K562 (cell line): ENCODE measurements around the gene SUMF2. TPM values are rescaled to one million over a fixed set of nuclear protein-coding genes. Genes with fewer than 3 reads are reported as not detected.

ENCODE experiments used
- BRD9 ChIP-seq: fragments of 450-650 bp; IDR thresholded peaks from 2 replicates; pipeline ENCODE4 v1.6.1; 2018; ENCODE audit warnings: low read depth; ENCODE audit not compliant: partially characterized antibody
- CBFA2T2 ChIP-seq: fragments of 450-650 bp; conservative IDR thresholded peaks from 2 replicates; pipeline ENCODE4 v1.6.1; 2017; ENCODE audit warnings: mild to moderate bottlenecking
- CHD1 ChIP-seq: fragments of 200-600 bp; sonication (generic); IDR thresholded peaks from one replicate; pipeline ENCODE4 v1.6.1; 2012; ENCODE audit warnings: mild to moderate bottlenecking, moderate library complexity, low read length, inconsistent platforms
- CREB3 ChIP-seq: fragments of 450-650 bp; conservative IDR thresholded peaks from 2 replicates; pipeline ENCODE4 v1.6.1; 2016; ENCODE audit warnings: missing genetic modification characterization, low read depth, mild to moderate bottlenecking, missing compliant biosample characterization, moderate library complexity
- ELF4 ChIP-seq: fragments of 450-650 bp; formaldehyde crosslinking; IDR thresholded peaks from 2 replicates; pipeline ENCODE4 v1.4.0; 2022; ENCODE audit warnings: missing genetic modification characterization
- FIP1L1 ChIP-seq: fragments of 200-400 bp; formaldehyde crosslinking; IDR thresholded peaks from 2 replicates; pipeline ENCODE4 v1.6.1; 2018; ENCODE audit warnings: mild to moderate bottlenecking, low read depth, low read length; ENCODE audit not compliant: poor library complexity, severe bottlenecking
- FOXJ3 ChIP-seq: sonication (generic); formaldehyde crosslinking; IDR thresholded peaks from 2 replicates; pipeline ENCODE4 v1.4.0; 2020; ENCODE audit warnings: mild to moderate bottlenecking, missing genetic modification reagents
- ID3 ChIP-seq, 2 experiments: fragments of 250-450 bp in 1 of 2; fragments of 450-650 bp in 1 of 2; sonication (Bioruptor Pico) in 1 of 2; IDR thresholded peaks; 2 replicates each; pipeline versions ENCODE4 v1.6.1 to v1.8.0; 2016 to 2021; ENCODE audit warnings: mild to moderate bottlenecking in 2 of 2, moderate library complexity in 2 of 2, missing compliant biosample characterization in 1 of 2, missing genetic modification characterization in 1 of 2
- JUN ChIP-seq, 2 experiments: sonication (generic) in 1 of 2; formaldehyde crosslinking in 1 of 2; IDR thresholded peaks; 2 replicates each; pipeline versions ENCODE4 v1.6.1 to v1.8.0; 2012 to 2022; ENCODE audit warnings: borderline replicate concordance in 2 of 2, mild to moderate bottlenecking in 2 of 2, improper control_type of control experiment in 1 of 2, low read depth in 1 of 2, low read length in 1 of 2, missing genetic modification reagents in 1 of 2
- MYC ChIP-seq, 2 experiments: fragments of 250-450 bp in 1 of 2; sonication (Bioruptor Pico) in 1 of 2; IDR thresholded peaks; 2 replicates each; pipeline versions ENCODE4 v1.5.1 to v1.6.1; 2012 to 2021; ENCODE audit warnings: low read depth in 2 of 2, borderline replicate concordance in 1 of 2, improper control_type of control experiment in 1 of 2, low read length in 1 of 2, mild to moderate bottlenecking in 1 of 2, moderate library complexity in 1 of 2
- NFIC ChIP-seq: fragments of 450-650 bp; IDR thresholded peaks from 2 replicates; pipeline ENCODE4 v1.6.1; 2017; ENCODE audit warnings: mild to moderate bottlenecking, inconsistent platforms
- PML ChIP-seq: IDR thresholded peaks from 2 replicates; pipeline ENCODE4 v1.6.1; 2012; ENCODE audit warnings: low read length, inconsistent platforms
- RBM22 ChIP-seq: fragments of 200-400 bp; formaldehyde crosslinking; IDR thresholded peaks from 2 replicates; pipeline ENCODE4 v1.6.1; 2018; ENCODE audit warnings: low read length, low read depth; ENCODE audit not compliant: poor library complexity, severe bottlenecking
- RUNX1 ChIP-seq: sonication (generic); IDR thresholded peaks from 2 replicates; pipeline ENCODE4 v1.6.1; 2016; ENCODE audit warnings: antibody characterized with exemption, low read depth
- SMARCA5 ChIP-seq: fragments of 450-650 bp; IDR thresholded peaks from 2 replicates; pipeline ENCODE4 v1.6.1; 2016
- SRSF9 ChIP-seq: fragments of 200-400 bp; formaldehyde crosslinking; IDR thresholded peaks from 2 replicates; pipeline ENCODE4 v1.6.1; 2017; ENCODE audit warnings: low read depth, low read length, borderline replicate concordance
- TCFL5 ChIP-seq: fragments of 250-450 bp; sonication (Bioruptor Pico); conservative IDR thresholded peaks from 2 replicates; pipeline ENCODE4 v1.6.1; 2021; ENCODE audit warnings: mild to moderate bottlenecking, moderate library complexity, matching md5 sums
- TGIF2 ChIP-seq: sonication (generic); formaldehyde crosslinking; IDR thresholded peaks from 2 replicates; pipeline ENCODE4 v1.8.1; 2022; ENCODE audit warnings: mild to moderate bottlenecking, missing genetic modification reagents, moderate library complexity
- USF2 ChIP-seq: sonication (generic); formaldehyde crosslinking; IDR thresholded peaks from 2 replicates; pipeline ENCODE4 v1.5.0; 2020; ENCODE audit warnings: missing genetic modification reagents
- ZNF12 ChIP-seq: sonication (generic); formaldehyde crosslinking; IDR thresholded peaks from 2 replicates; pipeline ENCODE4 v1.4.0; 2020; ENCODE audit warnings: mild to moderate bottlenecking, missing genetic modification reagents
- ZNF347 ChIP-seq: fragments of 450-650 bp; formaldehyde crosslinking; IDR thresholded peaks from 2 replicates; pipeline ENCODE4 v1.4.0; 2020; ENCODE audit warnings: low read depth, mild to moderate bottlenecking, moderate library complexity
- ZNF444 ChIP-seq: fragments of 250-450 bp; sonication (Bioruptor Pico); IDR thresholded peaks from 2 replicates; pipeline ENCODE4 v1.4.0; 2020; ENCODE audit warnings: mild to moderate bottlenecking, moderate library complexity
- ZSCAN32 ChIP-seq: fragments of 450-650 bp; formaldehyde crosslinking; IDR thresholded peaks from 2 replicates; pipeline ENCODE4 v1.4.0; 2020; ENCODE audit warnings: mild to moderate bottlenecking, moderate library complexity
- polyA plus RNA-seq, 8 experiments: library from polyadenylated mRNA; depleted of rRNA in 4 of 8; stranded (reverse) in 5 of 8; unstranded in 3 of 8; fragments of >200 nt; fragmentation: Nextera tagmentation in 2 of 8; fragmentation: Illumina TruSeq in 1 of 8; extraction: Ambion mirVana in 2 of 8; extraction: Trizol in 1 of 8; gene quantifications; 2 replicates each; pipeline versions ENCODE4 v1.2.1 to v1.2.3, GENCODE V29; 2011 to 2014; ENCODE audit warnings: inconsistent platforms in 1 of 8, missing spikeins in 1 of 8
- total RNA-seq, 7 experiments: library from RNA; depleted of rRNA in 6 of 7; stranded (reverse); fragments of >200 nt in 6 of 7; fragmentation: Illumina TruSeq in 2 of 7; extraction: Trizol in 2 of 7; gene quantifications; 2 replicates each; pipeline versions ENCODE4 v1.2.1 to v1.2.3, GENCODE V29; 2011 to 2021; ENCODE audit warnings: low replicate concordance in 1 of 7

Gene SUMF2
- total and polyA plus RNA-seq, 9 of the 15 experiments (the other 6 are each of a cell fraction or from before 2014, with no cell fraction given), result 39.0 to 113 (median 67.7) TPM

GRCh38 chr7:56051053-56051338, 13.1 kb upstream of the SUMF2 start (continued):
- TF ChIP-seq CREB3 (tag), result 0 out of 2 replicates have a peak, but pooled peaks have one; percentile 39
- 0 out of 2 replicates have a peak, but pooled peaks have one; percentile 4 for TF ChIP-seq ZSCAN32 (CRISPR knock-in tag)
- peak; percentile 85 for TF ChIP-seq BRD9
- TF ChIP-seq JUN (IDR thresholded peaks at IDR 0.05; ENCODE audit: borderline replicate concordance, low read depth, low read length), result no peak
- TF ChIP-seq JUN (CRISPR knock-in tag; IDR thresholded peaks at IDR 0.05; ENCODE audit: borderline replicate concordance), result no peak
- TF ChIP-seq FOXJ3 (CRISPR knock-in tag), result no peak
- TF ChIP-seq NFIC, result peak; percentile 61
- peak; percentile 58 for TF ChIP-seq CHD1
- TF ChIP-seq USF2 (CRISPR knock-in tag), result no peak
- no peak for TF ChIP-seq FIP1L1
- no peak for TF ChIP-seq RUNX1
- no peak for TF ChIP-seq TCFL5 (CRISPR knock-in tag)
- TF ChIP-seq TGIF2 (CRISPR knock-in tag), result no peak
- TF ChIP-seq RBM22, result peak; percentile 13
- 0 out of 2 replicates have a peak, but pooled peaks have one; percentile 39 for TF ChIP-seq PML
- 0 out of 2 replicates have a peak, but pooled peaks have one; percentile 37 for TF ChIP-seq ZNF444
- TF ChIP-seq ID3 (CRISPR knock-in tag; IDR thresholded peaks at IDR 0.05), result no peak
- TF ChIP-seq ID3 (tag; IDR thresholded peaks at IDR 0.05), result peak; percentile 59; the same call in 1 of the 2 replicates
- no peak for TF ChIP-seq ZNF347 (CRISPR knock-in tag)
- TF ChIP-seq SMARCA5, result no peak
- no peak for TF ChIP-seq CBFA2T2
- no peak for TF ChIP-seq ELF4 (CRISPR knock-in tag)
- TF ChIP-seq SRSF9, result no peak
- no peak for TF ChIP-seq MYC (IDR thresholded peaks at IDR 0.05; ENCODE audit: low read depth, low read length)
- 0 out of 2 replicates have a peak, but pooled peaks have one; percentile 73 for TF ChIP-seq MYC (CRISPR knock-in tag; IDR thresholded peaks at IDR 0.05; ENCODE audit: borderline replicate concordance, low read depth)
- TF ChIP-seq ZNF12 (CRISPR knock-in tag), result 0 out of 2 replicates have a peak, but pooled peaks have one; percentile 25
